ENCODE data around the gene MOB1A. TPM values are rescaled to one million over a fixed set of nuclear protein-coding genes. Genes with fewer than 3 reads are reported as not detected.

Gene MOB1A
- total RNA-seq, 1 donor: 122 TPM

GRCh38 chr2:74212702-74213410, 34.2 kb upstream of the MOB1A start:
- Histone ChIP-seq H3K9me3 (ENCODE audit: low read depth, low read length) (no peaks in the 10 kb centered on the region), H3K36me3 (ENCODE audit: insufficient read depth, low read length) (peaks cover 61% of the 10 kb centered on the region), H3K4me3 (ENCODE audit: insufficient read depth, low read length) (no peak overlapping the region), H4K20me1 (ENCODE audit: insufficient read depth, low read length) (peaks cover 3% of the 10 kb centered on the region), H3K4me2 (ENCODE audit: insufficient read depth, low read length) (no peak overlapping the region), H3K4me1 (ENCODE audit: insufficient read depth, low read length) (no peaks in the 10 kb centered on the region), H3K27me3 (ENCODE audit: insufficient read depth, low read length) (no peaks in the 10 kb centered on the region), H2AFZ (ENCODE audit: low read length) (no peak overlapping the region), H3K27ac (ENCODE audit: low read depth, low read length) (no peak overlapping the region), H3K79me2 (ENCODE audit: insufficient read depth, low read length) (peaks cover 10% of the 10 kb centered on the region)
- DNase-seq (ENCODE audit: insufficient read length, low spot score, missing footprints): no peak
- TF ChIP-seq CTCF (IDR thresholded peaks at IDR 0.05; ENCODE audit: extremely low read depth, low read depth, low read length): no peak

DNA sequence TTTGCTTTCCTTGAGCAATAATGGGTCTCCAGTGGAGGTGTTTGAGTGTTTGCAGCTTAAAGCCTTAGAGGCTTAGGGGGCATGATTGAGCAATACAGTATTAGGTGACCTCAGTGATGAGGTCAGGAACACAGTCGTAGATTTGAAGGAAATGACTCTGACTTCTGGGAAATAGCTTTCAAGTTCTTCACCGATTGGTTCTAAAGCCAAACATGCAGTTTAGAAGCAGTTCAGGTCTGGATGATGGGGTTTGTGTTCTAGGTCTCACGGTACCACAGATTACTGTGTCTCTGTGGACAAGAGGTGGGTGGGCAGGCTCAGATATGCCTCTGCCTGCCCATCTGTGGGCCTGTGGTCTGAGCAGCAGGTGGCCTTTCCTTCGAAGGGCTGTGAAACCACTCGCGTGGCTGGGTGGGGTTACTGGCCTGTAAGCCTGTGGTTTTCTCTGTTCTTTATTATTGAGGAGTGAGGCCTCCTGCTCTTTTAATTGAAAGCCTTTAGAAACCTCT, 27.6 kb upstream of the MOB1A start:
- no peak overlapping the region for H2AFZ ChIP-seq (ENCODE audit: low read length)
- peaks cover 44% of the 10 kb centered on the region for H3K36me3 ChIP-seq (ENCODE audit: insufficient read depth, low read length)
- H3K79me2 ChIP-seq (ENCODE audit: insufficient read depth, low read length): peaks cover 71% of the 10 kb centered on the region
- no peaks in the 10 kb centered on the region for H3K9me3 ChIP-seq (ENCODE audit: low read depth, low read length)
- H3K27me3 ChIP-seq (ENCODE audit: insufficient read depth, low read length): no peaks in the 10 kb centered on the region
- peak overlapping the region; percentile 23 for H3K4me2 ChIP-seq (ENCODE audit: insufficient read depth, low read length)
- peaks cover 23% of the 10 kb centered on the region for H3K4me1 ChIP-seq (ENCODE audit: insufficient read depth, low read length)
- H4K20me1 ChIP-seq (ENCODE audit: insufficient read depth, low read length): peaks cover 23% of the 10 kb centered on the region
- no peak overlapping the region for H3K4me3 ChIP-seq (ENCODE audit: insufficient read depth, low read length)
- no peak for DNase-seq (ENCODE audit: insufficient read length, low spot score, missing footprints)
- TF ChIP-seq CTCF (IDR thresholded peaks at IDR 0.05; ENCODE audit: extremely low read depth, low read depth, low read length): no peak
- peak overlapping the region; percentile 70 for H3K27ac ChIP-seq (ENCODE audit: low read depth, low read length)

GRCh38 chr2:74205596-74205995, 26.9 kb upstream of the MOB1A start:
- peaks cover 39% of the 10 kb centered on the region for H3K36me3 ChIP-seq (ENCODE audit: insufficient read depth, low read length)
- H3K4me2 ChIP-seq (ENCODE audit: insufficient read depth, low read length): no peak overlapping the region
- H3K4me3 ChIP-seq (ENCODE audit: insufficient read depth, low read length): no peak overlapping the region
- H2AFZ ChIP-seq (ENCODE audit: low read length): no peak overlapping the region
- H3K79me2 ChIP-seq (ENCODE audit: insufficient read depth, low read length): peaks cover 77% of the 10 kb centered on the region
- DNase-seq (ENCODE audit: insufficient read length, low spot score, missing footprints): no peak
- no peaks in the 10 kb centered on the region for H3K27me3 ChIP-seq (ENCODE audit: insufficient read depth, low read length)
- peaks cover 26% of the 10 kb centered on the region for H4K20me1 ChIP-seq (ENCODE audit: insufficient read depth, low read length)
- no peak for TF ChIP-seq CTCF (IDR thresholded peaks at IDR 0.05; ENCODE audit: extremely low read depth, low read depth, low read length)
- peaks cover 29% of the 10 kb centered on the region for H3K4me1 ChIP-seq (ENCODE audit: insufficient read depth, low read length)
- no peaks in the 10 kb centered on the region for H3K9me3 ChIP-seq (ENCODE audit: low read depth, low read length)
- H3K27ac ChIP-seq (ENCODE audit: low read depth, low read length): peak overlapping the region; percentile 70

DNA sequence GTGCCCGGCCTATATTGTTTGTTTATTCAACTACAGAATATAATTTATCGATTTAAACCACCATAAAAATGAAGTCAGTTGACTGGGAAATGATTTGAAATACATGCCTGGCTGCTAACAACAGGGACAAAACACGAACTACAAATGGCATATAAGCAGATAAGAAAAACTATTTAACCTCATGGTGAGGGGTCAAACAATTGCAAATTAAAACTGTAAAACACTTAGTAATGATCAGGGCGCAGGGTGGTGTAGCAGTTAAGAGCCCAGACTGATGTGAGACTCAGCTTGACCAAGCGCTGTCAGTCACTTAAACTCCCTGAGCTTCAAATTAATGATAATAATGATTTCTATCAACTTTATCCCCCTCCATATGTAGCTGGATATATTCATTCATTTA, 26.4 kb upstream of the MOB1A start:
- Histone ChIP-seq H3K27me3 (ENCODE audit: insufficient read depth, low read length) (no peaks in the 10 kb centered on the region), H3K36me3 (ENCODE audit: insufficient read depth, low read length) (peaks cover 34% of the 10 kb centered on the region), H3K4me1 (ENCODE audit: insufficient read depth, low read length) (peaks cover 34% of the 10 kb centered on the region), H3K9me3 (ENCODE audit: low read depth, low read length) (no peaks in the 10 kb centered on the region), H3K4me3 (ENCODE audit: insufficient read depth, low read length) (no peak overlapping the region), H3K27ac (ENCODE audit: low read depth, low read length) (peak overlapping the region; percentile 70), H2AFZ (ENCODE audit: low read length) (no peak overlapping the region), H3K4me2 (ENCODE audit: insufficient read depth, low read length) (no peak overlapping the region), H3K79me2 (ENCODE audit: insufficient read depth, low read length) (peaks cover 82% of the 10 kb centered on the region), H4K20me1 (ENCODE audit: insufficient read depth, low read length) (peaks cover 29% of the 10 kb centered on the region)
- DNase-seq (ENCODE audit: insufficient read length, low spot score, missing footprints): no peak
- no peak for TF ChIP-seq CTCF (IDR thresholded peaks at IDR 0.05; ENCODE audit: extremely low read depth, low read depth, low read length)

Measured in osteoblast (primary cell).